IPS-18a (cell line): ENCODE data around the gene SCEL.

Experiments used
- H3K27ac ChIP-seq: one replicate; pipeline ENCODE4 v1.5.1; 2013; ENCODE audit warnings: low read length
- H3K27me3 ChIP-seq: one replicate; pipeline ENCODE4 v1.6.1; 2013; ENCODE audit warnings: mild to moderate bottlenecking, low read length; ENCODE audit not compliant: control insufficient read depth, insufficient read depth
- H3K36me3 ChIP-seq: one replicate; pipeline ENCODE4 v1.6.1; 2013; ENCODE audit warnings: low read depth, low read length; ENCODE audit not compliant: control insufficient read depth
- H3K4me1 ChIP-seq: one replicate; pipeline ENCODE4 v1.6.1; 2013; ENCODE audit warnings: low read depth, low read length; ENCODE audit not compliant: control insufficient read depth
- H3K4me3 ChIP-seq: one replicate; pipeline ENCODE4 v1.5.1; 2013; ENCODE audit warnings: low read length
- H3K9ac ChIP-seq: one replicate; pipeline ENCODE4 v1.6.1; 2013; ENCODE audit warnings: mild to moderate bottlenecking, low read length, moderate library complexity
- H3K9me3 ChIP-seq: one replicate; pipeline ENCODE4 v1.6.1; 2013; ENCODE audit warnings: low read depth, low read length; ENCODE audit not compliant: control insufficient read depth

SCEL gene

GRCh38 chr13:77579959-77580358 lies 44.5 kb downstream of the SCEL start:
- Histone ChIP-seq H3K4me1 (no peaks in the 10 kb centered on the region), H3K4me3 (no peak overlapping the region), H3K36me3 (no peaks in the 10 kb centered on the region), H3K27ac (no peak overlapping the region), H3K9me3 (no peaks in the 10 kb centered on the region), H3K9ac (no peak overlapping the region), H3K27me3 (no peaks in the 10 kb centered on the region)

DNA sequence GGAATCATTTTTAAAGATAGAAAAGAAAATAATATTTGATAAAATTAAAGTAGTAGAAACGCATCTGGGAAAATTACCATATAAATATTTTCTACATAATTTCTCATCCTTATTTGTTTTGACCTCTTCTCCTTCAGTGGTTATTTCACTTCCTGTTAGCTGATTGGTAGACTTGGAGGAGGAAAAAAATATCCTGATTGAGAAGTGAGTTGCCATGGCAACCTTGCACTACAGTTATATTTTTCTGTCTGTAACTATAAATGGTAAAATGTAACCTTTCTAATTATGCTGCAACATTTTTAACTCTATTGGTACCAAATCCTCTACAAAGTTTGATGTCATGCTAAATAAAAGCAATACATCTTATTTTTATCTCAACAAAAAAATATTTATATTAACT lies 45.2 kb downstream of the SCEL start:
- Histone ChIP-seq H3K9me3 (no peaks in the 10 kb centered on the region), H3K4me3 (no peak overlapping the region), H3K4me1 (no peaks in the 10 kb centered on the region), H3K27ac (no peak overlapping the region), H3K9ac (no peak overlapping the region), H3K27me3 (no peaks in the 10 kb centered on the region), H3K36me3 (no peaks in the 10 kb centered on the region)

- H3K27ac ChIP-seq, result no peak overlapping the region
- no peaks in the 10 kb centered on the region for H3K27me3 ChIP-seq
- H3K4me1 ChIP-seq, result no peaks in the 10 kb centered on the region
- H3K9ac ChIP-seq, result no peak overlapping the region
- H3K4me3 ChIP-seq, result no peak overlapping the region
- no peaks in the 10 kb centered on the region for H3K9me3 ChIP-seq
- H3K36me3 ChIP-seq, result no peaks in the 10 kb centered on the region
These were observed 48.1 kb downstream of the SCEL start for GRCh38 chr13:77583581-77583980.

GRCh38 chr13:77584106-77584505 lies 48.6 kb downstream of the SCEL start:
- H3K36me3 ChIP-seq, result no peaks in the 10 kb centered on the region
- no peaks in the 10 kb centered on the region for H3K27me3 ChIP-seq
- H3K9me3 ChIP-seq, result no peaks in the 10 kb centered on the region
- no peak overlapping the region for H3K9ac ChIP-seq
- no peaks in the 10 kb centered on the region for H3K4me1 ChIP-seq
- H3K4me3 ChIP-seq, result no peak overlapping the region
- no peak overlapping the region for H3K27ac ChIP-seq

DNA sequence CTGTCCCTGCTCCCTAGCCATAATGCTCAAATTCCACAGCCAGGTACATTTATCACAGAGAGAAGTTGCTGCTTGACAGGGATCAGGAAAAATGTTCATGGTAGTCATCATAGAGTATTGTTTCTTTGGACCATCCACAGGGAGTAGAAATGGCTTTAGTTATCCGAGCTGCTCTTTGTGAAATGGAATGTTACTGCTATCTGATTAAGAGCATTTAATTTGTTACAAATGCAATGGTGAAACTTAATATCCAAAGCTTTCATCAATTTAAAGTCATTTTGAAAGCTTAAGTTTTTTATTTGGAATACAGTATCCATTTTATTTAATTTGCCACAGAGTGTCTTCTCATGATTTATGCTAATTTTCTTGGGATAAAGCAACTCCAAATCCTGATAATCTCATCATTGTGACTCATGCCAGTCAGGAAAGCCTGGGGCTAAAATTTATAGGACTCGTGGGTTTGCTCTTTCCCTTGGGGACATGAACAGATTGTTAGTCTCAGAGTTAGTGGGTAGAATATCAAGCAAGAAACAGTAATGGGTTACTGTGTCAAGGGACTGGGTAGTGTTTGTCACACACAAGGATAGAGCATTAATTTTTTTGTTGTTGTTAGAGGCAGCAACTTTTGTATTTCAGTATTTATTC lies 59.8 kb downstream of the SCEL start:
- Histone ChIP-seq H3K9me3 (no peaks in the 10 kb centered on the region), H3K36me3 (no peaks in the 10 kb centered on the region), H3K9ac (no peak overlapping the region), H3K27me3 (no peaks in the 10 kb centered on the region), H3K4me1 (no peaks in the 10 kb centered on the region), H3K4me3 (no peak overlapping the region), H3K27ac (no peak overlapping the region)

- H3K4me3 ChIP-seq, result no peak overlapping the region
- H3K27me3 ChIP-seq, result no peaks in the 10 kb centered on the region
- H3K27ac ChIP-seq, result no peak overlapping the region
These were observed 61.3 kb downstream of the SCEL start for GRCh38 chr13:77596777-77597176.

DNA sequence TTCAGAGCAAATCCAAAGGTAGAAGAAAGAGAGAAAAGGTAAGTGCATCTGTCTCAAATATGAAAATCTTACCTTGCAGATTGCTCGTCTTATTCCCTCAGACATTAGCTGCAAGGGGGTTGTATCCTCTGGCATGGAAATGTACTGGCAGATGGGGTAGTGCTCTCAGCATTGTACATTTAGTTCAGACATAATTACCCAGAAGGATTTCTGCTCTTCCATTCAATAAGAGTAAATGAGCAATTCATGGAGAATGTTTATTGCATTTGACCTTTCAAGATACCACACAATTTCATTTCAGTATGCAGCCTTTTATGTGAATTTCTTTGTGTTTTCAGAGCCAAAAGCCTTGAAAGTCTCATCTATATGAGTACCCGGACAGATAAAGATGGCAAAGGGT lies 63.8 kb downstream of the SCEL start:
- no peaks in the 10 kb centered on the region for H3K9me3 ChIP-seq
- H3K9ac ChIP-seq, result no peak overlapping the region
- H3K36me3 ChIP-seq, result no peaks in the 10 kb centered on the region
- H3K4me1 ChIP-seq, result no peaks in the 10 kb centered on the region
- no peak overlapping the region for H3K4me3 ChIP-seq
- H3K27ac ChIP-seq, result no peak overlapping the region
- no peaks in the 10 kb centered on the region for H3K27me3 ChIP-seq

More at GRCh38 chr13:77596777-77597176, 61.3 kb downstream of the SCEL start:
- Histone ChIP-seq H3K9me3 (no peaks in the 10 kb centered on the region), H3K4me1 (no peaks in the 10 kb centered on the region), H3K36me3 (no peaks in the 10 kb centered on the region), H3K9ac (no peak overlapping the region)

- Histone ChIP-seq H3K27me3 (no peaks in the 10 kb centered on the region), H3K27ac (no peak overlapping the region), H3K9ac (no peak overlapping the region), H3K4me3 (no peak overlapping the region), H3K9me3 (no peaks in the 10 kb centered on the region), H3K36me3 (no peaks in the 10 kb centered on the region), H3K4me1 (no peaks in the 10 kb centered on the region)
These were observed 65.2 kb downstream of the SCEL start for GRCh38 chr13:77600701-77601100.

DNA sequence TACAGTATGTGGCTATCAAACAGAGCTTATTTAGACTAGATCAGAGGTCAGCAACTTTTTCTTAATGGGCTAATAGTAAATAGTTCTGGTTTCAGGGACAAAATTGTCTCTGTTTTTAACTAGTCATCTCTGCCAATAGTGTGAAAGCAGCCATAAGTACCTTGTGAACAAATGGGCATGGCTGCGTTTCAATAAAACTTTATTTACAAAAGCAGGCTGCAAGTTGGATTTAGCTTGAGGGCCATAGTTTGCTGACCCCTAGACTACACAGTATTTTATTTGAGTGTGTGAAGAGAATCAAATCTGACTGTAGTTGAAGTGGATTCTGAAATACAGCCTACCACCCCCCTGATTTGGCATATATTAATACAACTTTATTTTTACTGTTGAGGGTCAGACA lies 75.6 kb downstream of the SCEL start:
- Histone ChIP-seq H3K4me1 (peaks cover 4% of the 10 kb centered on the region), H3K36me3 (no peaks in the 10 kb centered on the region), H3K9me3 (no peaks in the 10 kb centered on the region), H3K9ac (no peak overlapping the region), H3K4me3 (no peak overlapping the region), H3K27ac (no peak overlapping the region), H3K27me3 (no peaks in the 10 kb centered on the region)

DNA sequence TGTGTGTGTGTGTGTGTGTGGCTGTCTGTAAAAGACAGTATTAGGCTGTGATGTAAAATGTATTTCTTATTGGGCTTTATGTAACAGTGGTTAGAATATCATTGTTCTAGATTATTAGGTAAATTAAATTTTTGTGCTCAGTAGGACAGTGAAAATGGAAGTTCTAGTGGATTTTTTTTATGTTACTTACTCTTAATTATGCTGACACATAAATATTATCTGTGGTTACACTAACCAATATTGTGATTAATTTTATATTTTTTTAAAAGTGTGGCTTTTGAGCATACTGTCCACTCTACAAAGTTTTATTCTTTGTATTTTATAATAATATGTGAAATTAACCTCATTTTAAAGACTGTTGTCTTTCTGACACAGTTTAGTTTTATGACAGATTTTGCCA lies 80.5 kb downstream of the SCEL start:
- H3K27me3 ChIP-seq, result no peaks in the 10 kb centered on the region
- H3K9me3 ChIP-seq, result no peaks in the 10 kb centered on the region
- H3K4me1 ChIP-seq, result peaks cover 4% of the 10 kb centered on the region
- no peak overlapping the region for H3K9ac ChIP-seq
- no peaks in the 10 kb centered on the region for H3K36me3 ChIP-seq
- no peak overlapping the region for H3K27ac ChIP-seq
- no peak overlapping the region for H3K4me3 ChIP-seq

DNA sequence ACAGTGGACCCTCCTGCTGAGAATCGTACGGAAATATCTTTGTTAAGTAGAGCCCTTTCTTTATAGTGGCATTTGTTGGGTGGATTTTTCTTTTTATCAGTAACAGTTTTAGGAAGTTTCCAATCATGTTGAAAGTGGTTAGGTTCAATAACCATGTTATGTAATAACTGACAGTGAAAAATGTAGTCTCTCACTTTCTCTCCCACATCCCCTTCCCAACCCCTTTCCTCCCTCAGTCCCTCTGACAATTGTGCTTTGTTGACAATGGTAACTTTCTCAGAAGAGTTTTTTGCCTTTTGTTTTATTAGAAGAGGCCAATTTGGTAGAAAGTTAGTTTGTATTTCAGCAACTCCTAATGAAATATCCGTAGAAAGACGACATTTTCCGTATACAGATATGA lies 84.1 kb downstream of the SCEL start:
- H3K27ac ChIP-seq, result no peak overlapping the region
- H3K36me3 ChIP-seq, result no peaks in the 10 kb centered on the region
- no peak overlapping the region for H3K9ac ChIP-seq
- no peaks in the 10 kb centered on the region for H3K4me1 ChIP-seq
- no peaks in the 10 kb centered on the region for H3K9me3 ChIP-seq
- no peak overlapping the region for H3K4me3 ChIP-seq
- no peaks in the 10 kb centered on the region for H3K27me3 ChIP-seq

DNA sequence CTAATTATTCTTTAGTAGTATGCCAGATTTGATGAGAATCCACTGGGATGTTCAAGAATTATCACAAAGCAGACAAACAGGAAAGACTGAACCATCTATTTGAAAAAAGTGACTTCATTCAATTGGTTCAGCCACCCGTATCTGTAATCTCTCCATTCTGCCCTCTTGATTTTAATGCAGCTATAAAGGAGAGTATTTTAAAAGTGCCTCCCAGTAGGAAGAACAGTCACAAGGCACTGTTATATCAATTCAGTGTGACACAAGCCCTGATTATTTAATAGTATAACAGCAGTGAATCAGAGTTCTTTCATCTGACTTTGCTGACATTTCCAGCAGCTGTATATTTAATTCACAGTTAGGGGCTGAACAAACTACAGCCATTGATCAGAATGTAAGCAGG lies 84.6 kb downstream of the SCEL start:
- Histone ChIP-seq H3K4me1 (no peaks in the 10 kb centered on the region), H3K27me3 (no peaks in the 10 kb centered on the region), H3K9ac (no peak overlapping the region), H3K36me3 (no peaks in the 10 kb centered on the region), H3K9me3 (no peaks in the 10 kb centered on the region), H3K27ac (no peak overlapping the region), H3K4me3 (no peak overlapping the region)
